CD4-positive, alpha-beta T cell treated with Interferon gamma for 1 hour (primary cell): ENCODE measurements around the gene THRAP3.
A peak's percentile ranks its signal among the peaks of the same experiment; 100 is the strongest.

ENCODE experiments used
- DNase-seq: peaks from one replicate; pipeline ENCODE4 v3.0.0-alpha.2; 2020

Gene THRAP3

DNA sequence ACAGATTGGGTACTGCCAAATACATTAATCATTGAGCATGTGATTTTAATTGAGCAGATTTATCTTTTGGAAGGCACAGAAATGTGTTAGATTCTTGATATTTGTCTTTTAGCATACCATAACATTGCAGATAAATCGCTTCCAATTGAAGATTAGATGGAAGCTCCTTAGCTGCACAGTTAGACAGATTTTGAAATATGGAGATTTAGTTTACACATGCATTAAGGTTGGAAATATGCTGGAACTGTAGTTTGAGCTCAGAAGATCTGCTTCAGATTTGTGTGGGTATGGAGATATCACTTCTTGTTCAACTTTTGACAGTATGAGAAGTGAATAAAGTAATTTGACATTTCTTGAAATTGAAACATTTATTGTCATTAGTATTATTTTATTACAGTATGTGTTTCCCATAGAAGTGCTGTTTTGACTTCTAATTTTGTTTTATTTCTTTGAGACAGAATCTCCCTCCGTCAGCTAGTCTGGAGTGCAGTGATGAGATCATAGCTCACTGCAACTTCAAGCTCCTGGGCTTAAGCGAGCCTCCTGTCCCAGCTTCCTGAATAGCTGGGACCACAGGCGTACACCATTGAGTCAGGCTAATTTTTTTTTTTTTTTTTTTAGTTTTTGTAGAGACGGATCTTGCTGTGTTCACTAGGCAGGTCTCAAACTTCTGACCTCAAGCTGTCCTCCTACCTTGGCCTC, 29.1 kb downstream of the THRAP3 start:
- no peak for DNase-seq

DNA sequence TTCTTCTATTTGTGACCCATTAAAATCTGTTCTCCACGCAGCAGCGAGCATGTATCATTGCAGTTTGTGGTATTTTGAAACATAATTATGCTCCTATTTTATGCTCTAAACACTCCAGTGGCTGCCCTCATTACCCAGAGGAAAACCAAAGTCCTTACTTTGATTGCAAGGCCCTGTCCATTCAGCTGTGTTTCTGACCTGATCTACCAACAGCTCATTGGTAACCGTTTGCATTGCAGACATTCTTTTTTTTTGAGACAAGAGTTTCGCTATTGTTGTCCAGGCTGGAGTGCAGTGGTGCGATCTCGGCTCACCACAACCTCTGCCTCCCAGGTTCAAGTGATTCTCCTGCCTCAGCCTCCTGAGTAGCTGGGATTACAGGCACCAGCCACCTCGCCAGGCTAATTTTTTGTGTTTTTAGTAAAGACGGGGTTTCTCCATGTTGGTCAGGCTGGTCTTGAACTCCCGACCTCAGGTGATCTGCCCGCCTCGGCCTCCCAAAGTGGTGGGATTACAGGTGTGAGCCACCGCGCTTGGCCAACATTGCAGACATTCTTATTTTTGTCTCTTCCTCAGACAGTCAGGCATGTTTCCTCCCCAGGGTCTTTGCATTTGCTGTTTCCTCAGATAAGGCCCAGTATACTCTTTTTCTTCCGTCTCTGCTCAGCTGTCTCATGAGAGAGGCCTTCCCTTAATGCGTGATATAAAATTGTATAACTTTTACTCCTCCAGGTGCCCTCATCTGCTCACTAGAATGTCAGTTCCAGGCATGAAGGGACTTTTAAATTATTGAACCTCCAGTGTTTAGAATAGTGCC, 32.5 kb downstream of the THRAP3 start:
- DNase-seq: no peak

DNA sequence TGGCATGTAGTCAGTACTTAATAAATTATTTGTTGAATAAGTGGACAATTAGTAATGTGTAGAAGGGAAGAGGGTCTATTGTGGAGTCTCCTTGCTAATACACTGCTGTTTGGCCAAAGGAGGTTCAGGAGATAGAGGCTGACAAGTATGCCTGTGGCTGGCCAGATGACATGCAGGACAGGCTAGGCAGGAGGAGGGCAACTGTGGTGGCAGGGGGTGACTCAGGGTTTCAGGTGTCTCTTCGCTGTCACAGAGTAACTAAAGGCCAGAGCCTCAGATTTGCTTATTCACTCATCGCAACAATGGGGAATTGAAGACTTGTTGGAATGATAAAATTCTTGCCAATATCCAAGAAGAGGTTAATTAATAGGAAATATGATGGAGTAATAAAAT, 33.1 kb downstream of the THRAP3 start:
- DNase-seq: no peak

DNA sequence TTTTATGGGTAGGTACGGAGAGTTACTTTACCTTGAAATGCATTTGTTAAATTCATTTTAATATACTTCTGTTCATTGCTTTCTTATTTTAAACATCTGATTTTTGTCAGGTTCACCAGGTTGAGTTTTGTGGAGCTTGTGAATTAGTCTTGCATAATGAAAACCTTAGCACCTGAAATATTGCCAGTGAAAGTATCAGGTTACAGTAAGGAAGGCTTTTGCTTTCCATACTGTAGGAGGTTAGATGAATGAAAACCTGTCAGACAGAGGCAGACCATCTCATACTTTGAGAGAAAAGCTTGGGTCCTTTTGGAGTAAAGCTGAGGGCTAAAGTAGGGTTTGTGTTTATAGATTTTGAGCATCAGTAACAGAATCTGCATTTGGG, 34.7 kb downstream of the THRAP3 start:
- DNase-seq: no peak

- no peak for DNase-seq
These were observed 44.7 kb downstream of the THRAP3 start for GRCh38 chr1:36268981-36269380.

GRCh38 chr1:36269408-36269838, 45.2 kb downstream of the THRAP3 start:
- no peak for DNase-seq

- no peak for DNase-seq
These were observed 48.8 kb downstream of the THRAP3 start for GRCh38 chr1:36273024-36273423.

GRCh38 chr1:36274201-36274600, 50.0 kb downstream of the THRAP3 start:
- DNase-seq: no peak

DNA sequence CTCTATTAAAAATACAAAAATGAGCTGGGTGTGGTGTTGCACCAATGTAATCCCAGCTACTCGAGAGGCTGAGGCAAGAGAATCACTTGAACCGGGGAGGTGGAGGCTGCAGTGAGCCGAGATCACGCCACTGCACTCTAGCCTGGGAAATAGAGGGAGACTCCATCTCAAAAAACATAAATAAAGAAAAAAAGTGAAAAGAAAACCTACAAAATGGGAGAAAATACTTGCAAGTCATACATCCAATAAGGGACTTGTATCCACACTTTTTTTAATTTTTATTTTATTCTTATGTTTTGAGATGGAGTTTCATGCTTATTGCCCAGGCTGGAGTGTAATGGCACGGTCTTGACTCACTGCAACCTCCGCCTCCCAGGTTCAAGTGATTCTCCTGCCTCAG, 52.4 kb downstream of the THRAP3 start:
- no peak for DNase-seq

DNA sequence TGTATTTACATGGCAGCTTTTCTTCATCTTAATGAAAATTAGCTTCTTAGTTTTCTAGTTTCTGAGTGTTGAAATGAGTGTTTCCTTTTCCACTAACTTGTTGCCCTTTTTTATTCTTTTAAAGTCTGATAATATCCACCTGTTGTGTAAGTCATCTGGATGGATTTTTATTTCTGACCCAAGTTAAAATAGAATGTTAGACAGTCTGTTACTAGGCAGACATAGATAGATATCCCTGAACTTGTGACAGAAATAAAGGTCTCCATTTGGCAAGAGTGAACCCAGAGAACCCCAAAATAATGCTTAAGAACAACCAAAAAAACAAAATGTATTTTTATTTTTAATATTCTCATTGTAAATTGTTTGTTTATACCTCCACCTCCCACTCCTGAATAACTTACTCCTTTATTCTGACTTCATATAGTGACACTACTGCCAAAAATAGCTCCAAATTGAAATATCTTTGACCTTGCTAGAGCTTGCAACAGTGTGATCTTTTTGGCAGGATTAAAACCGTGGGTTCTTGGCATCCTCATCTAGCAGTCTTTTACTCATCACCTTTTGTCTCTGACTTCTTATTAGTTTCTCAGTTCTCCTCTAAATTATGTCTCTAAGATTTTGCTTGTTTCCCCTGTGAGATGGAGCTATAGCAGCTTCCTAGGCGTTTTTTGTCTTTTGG, 55.0 kb downstream of the THRAP3 start:
- no peak for DNase-seq

DNA sequence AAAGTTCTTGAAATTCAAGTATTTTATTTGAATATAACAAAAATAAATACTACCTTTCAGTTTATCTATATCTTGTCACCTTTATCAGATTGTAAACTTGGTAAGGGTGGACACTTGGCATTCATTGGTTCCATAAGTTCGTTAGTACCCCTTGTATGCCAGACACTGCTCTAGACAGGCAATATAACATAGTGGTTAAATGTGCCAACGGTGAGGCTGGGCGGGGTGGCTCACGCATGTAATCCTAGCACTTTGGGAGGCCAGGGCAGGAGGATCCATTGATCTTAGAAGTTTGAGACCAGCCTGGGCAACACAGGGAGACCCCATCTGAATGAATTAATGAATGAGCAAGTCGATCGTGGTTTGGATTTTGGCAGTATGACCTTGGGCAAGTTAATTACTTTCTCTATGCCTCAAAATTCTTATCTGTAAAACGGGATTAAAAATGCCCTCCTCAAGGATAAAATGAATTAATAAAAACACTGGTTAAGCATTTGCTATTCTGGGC, 55.6 kb downstream of the THRAP3 start:
- DNase-seq: no peak

- DNase-seq: no peak
These were observed 59.8 kb downstream of the THRAP3 start for GRCh38 chr1:36284061-36284460.

DNA sequence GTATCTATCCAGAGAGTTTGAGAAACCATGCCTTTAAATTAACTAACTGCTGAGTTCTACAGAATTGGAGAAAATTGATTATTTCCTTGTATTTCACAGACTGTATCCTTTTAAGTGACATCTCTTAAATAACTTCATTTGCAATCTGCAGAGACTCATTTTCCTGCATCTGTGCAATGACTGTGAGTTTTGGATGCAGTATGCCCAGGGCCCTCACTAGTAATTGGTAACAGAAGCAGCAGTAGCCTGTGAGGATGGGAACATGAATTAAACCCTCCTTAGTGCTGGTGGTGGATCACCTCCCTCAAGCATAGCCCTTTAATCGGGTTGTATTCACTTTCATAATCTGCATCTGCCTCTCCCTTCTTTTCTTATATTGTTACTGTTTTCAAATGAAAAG, 60.3 kb downstream of the THRAP3 start:
- no peak for DNase-seq

GRCh38 chr1:36285443-36286101, 61.3 kb downstream of the THRAP3 start:
- peak; percentile 63 for DNase-seq

DNA sequence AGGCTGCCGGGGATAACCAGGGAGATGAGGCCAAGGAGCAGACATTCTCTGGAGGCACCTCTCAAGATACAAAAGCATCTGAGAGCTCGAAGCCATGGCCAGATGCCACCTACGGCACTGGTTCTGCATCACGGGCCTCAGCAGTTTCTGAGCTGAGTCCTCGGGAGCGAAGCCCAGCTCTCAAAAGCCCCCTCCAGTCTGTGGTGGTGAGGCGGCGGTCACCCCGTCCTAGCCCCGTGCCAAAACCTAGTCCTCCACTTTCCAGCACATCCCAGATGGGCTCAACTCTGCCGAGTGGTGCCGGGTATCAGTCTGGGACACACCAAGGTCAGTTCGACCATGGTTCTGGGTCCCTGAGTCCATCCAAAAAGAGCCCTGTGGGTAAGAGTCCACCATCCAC, 62.6 kb downstream of the THRAP3 start:
- DNase-seq: no peak

DNA sequence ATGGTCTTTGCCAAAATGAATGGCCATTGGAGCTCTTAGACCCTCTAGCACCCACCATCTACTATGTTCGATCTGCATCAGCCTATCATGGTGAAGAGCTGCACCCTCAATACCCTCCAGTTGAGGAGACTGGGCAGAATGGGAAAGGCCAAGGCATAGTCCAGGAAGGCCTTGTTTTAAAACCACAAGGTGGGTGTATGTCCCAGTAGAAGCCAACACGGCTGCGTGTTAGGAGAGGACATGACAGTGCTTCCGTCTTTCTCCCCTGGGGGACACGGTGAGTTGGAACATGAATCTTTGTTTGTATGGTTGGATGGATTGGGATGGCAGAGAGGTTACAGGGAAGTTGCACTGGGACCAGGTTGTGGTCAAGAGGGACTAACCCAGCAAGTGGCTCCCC, 63.4 kb downstream of the THRAP3 start:
- DNase-seq: no peak

DNA sequence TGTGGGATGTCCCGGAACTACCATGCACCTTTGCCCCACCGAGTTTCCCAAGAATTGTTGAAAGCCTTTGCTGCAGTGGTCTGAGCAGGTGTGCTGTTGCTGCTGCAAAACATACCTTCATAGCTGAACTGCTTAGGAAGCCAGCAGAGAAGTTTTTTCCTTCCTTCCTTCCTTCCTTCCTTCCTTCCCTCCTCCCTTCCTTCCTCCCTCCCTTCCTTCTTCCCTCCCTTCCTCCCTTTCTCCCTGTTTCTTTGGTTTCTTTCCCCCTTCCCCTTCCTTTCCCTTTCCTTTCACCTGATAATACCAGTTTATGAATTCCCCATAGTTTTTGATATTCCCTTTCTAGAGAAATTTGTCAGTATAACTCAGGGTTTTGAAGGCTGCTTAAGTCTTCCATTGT, 71.1 kb downstream of the THRAP3 start:
- DNase-seq: no peak

GRCh38 chr1:36297062-36297461, 72.8 kb downstream of the THRAP3 start:
- DNase-seq: no peak

DNA sequence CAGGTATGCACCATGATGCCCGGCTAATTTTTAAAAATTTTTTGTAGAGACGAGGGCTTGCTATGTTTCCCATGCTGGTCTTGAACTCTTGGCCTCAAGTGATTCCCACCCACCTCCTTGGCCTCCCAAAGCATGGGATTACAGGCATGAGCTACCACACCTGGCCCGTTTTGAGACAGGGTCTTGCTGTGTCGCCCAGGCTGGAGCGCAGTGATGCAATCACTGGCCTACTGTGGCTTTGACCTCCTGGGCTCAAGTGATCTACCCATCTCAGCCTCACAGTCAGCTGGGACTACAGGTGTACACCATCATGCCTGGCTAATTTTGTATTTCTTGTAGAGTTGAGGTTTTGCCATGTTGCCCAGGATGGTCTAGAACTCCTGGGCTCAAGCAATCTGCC, 74.4 kb downstream of the THRAP3 start:
- DNase-seq: no peak

DNA sequence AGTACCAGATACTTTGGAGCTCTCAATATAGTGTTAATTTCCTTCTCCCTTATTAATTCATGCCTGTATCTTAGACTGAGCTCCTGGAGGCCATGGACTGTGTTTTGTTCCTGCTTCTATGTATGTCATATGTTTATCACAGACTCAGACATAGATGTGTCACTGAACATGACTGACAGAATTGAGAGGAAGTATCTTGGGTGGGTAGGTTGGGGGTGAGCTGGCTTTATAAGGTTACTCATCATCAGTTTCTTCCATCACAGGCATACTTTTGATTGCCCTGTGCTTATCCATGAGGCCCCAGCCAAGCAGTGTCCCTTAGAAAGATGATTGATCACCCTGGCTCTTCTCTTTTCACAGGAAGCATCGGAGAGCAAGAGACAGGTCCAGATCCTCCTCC, 76.3 kb downstream of the THRAP3 start:
- no peak for DNase-seq

DNA sequence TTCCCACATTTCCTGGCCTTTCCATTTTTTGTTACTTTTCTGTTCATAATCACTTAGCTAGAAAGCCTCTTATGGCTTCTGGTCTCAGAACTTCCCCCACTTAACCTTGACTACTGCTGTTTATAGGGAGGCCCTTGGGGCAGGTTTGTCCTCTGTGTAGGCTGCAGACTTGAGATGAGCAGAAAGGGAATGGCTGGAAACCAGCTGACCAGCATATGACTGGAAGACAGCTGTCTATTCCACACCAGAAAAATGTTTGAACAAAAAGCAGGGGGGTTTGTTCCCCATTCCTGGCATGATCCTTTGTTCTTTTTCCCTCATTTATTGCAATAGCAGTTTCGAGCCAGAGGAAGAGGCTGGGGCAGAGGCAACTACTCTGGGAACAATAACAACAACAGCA, 77.0 kb downstream of the THRAP3 start:
- DNase-seq: no peak

GRCh38 chr1:36303244-36303643, 79.0 kb downstream of the THRAP3 start:
- no peak for DNase-seq

DNA sequence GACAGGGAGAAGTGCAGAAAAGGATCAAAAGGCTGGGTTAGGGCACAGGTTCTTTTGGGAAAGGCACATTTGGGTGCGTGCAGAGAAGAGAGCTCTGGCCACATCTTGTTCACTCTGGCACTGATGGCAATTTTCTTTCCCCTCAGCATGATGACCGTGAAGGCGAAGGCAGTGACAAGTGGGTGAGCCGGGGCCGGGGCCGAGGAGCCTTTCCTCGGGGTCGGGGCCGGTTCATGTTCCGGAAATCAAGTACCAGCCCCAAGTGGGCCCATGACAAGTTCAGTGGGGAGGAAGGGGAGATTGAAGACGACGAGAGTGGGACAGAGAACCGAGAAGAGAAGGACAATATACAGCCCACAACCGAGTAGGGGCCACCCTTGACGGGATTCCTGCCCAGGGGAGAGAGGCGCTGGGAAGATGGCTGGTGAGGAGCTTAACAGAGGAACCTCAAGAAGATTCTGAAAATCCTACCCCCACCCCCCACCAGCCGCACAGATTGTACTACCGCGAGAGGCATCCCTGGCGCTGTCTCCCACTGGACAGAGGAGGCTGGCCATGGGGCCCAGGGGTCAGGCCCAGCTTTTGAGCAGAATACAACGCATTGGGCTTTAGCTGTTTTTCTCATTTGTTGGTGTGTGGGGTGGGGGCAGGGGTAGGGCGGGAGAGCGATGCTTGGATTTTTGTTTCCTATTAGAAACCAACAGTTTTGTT, 79.6 kb downstream of the THRAP3 start:
- DNase-seq: no peak
